DOHH2 (cell line): ENCODE measurements around the gene SF3B2.

Experiments
- EZH2phosphoT487 ChIP-seq: fragments of 200-600 bp; sonication (generic); IDR thresholded peaks from 2 replicates; pipeline ENCODE4 v1.6.1; 2017; ENCODE audit warnings: borderline replicate concordance, mild to moderate bottlenecking, antibody characterized with exemption, low read length, moderate library complexity, mixed read lengths
- TF ChIP-seq, protein P1 (sequence below): fragments of 200-600 bp; sonication (generic); IDR thresholded peaks from one replicate; pipeline ENCODE4 v1.5.1; 2014; ENCODE audit warnings: antibody characterized with exemption, mild to moderate bottlenecking, low read depth, low read length; ENCODE audit not compliant: poor library complexity, severe bottlenecking

- TF ChIP-seq, protein P1, sequence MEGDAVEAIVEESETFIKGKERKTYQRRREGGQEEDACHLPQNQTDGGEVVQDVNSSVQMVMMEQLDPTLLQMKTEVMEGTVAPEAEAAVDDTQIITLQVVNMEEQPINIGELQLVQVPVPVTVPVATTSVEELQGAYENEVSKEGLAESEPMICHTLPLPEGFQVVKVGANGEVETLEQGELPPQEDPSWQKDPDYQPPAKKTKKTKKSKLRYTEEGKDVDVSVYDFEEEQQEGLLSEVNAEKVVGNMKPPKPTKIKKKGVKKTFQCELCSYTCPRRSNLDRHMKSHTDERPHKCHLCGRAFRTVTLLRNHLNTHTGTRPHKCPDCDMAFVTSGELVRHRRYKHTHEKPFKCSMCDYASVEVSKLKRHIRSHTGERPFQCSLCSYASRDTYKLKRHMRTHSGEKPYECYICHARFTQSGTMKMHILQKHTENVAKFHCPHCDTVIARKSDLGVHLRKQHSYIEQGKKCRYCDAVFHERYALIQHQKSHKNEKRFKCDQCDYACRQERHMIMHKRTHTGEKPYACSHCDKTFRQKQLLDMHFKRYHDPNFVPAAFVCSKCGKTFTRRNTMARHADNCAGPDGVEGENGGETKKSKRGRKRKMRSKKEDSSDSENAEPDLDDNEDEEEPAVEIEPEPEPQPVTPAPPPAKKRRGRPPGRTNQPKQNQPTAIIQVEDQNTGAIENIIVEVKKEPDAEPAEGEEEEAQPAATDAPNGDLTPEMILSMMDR: no peak
- no peak for TF ChIP-seq EZH2phosphoT487
These were observed 66.7 kb downstream of the SF3B2 start for GRCh38 chr11:66118847-66119246.
